NCI-H2081 treated with DMSO at 0.1 percent for 48 hours (cell line): ENCODE data around the gene DYSF.

Experiments used
- DNase-seq: peaks from one replicate; lab custom pipeline; 2025; lab: John Stamatoyannopoulos, UW

DYSF gene

DNA sequence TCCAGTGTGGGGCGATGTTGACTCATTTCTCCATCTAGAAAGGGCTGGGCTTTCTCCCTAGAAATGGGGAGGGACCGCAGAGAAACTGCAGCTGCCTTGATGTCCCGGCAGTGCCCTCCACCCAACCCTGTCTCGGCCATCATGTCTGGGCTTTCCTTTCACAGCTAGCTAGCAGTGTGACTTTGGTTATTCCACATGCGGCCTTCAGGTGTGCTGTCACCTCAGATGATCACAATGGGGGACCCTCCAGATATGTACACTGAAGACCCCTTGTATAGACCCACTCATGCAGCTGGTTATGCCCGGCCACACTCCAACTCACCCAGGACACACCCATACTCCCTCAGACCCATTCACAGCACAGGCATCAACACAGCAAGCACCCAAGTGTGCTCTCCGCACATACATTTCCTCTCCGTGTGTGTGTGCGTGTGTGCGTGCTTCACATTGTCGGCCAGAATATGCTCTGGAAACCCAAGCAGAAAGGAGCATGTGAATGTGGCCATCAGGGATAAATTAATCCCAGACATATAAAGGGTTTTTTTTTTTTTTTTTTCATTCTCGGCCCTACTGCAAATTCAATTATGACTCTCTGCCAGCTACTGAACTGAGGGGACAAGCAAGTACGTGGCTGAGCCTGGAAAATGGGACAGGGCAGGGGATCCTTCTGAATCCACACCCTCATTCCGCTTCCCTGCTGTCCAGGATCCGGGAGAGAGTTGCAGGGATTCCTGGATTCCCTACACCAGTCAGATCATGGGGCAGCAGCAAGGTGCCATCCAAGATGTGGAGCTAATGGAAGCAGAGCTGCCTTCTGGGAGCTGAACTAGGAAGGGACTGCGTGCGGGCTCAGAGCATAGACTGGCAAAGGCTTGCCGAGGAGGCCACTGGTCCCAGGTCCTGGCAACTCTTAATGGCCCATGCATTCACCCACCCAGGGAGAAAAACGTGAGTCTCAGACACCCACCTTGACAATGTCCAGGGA lies 240.2 kb downstream of the DYSF start:
- no peak for DNase-seq

DNA sequence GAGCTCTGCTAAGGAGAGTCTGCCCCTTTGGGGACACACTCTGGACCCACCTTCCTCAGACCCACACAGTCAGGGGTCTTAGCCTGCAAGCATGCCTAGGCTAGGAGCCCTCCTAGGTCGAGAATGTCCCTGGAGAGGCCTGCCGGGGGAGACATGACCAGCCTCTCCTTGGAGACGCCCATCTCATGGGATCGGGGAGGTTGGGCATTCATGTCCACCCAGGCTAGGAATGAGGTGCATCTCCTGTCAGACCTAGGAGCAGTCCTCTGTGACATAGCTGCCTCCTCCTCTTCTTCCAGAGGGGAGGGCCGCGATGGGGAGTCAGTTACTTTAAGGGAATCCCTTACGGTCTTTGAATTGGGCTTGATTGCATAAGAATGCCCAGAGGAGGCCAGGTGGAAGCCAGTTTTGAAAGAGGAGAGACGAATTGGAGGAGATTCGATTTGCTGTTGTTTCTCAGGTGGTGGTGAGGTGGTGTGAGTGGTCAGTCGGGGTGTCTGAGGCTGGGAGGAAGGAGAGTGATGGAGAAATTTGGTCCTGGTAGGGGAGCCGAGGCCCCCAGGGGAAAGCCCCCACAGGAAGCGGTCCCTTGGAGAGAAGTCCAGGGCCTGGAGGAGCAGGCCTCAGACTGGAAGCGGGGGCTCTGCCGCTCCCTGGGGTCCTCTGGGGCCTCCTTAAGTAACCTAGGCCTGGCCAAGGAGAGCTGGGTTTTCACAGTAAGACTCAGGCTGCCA lies 241.3 kb downstream of the DYSF start:
- DNase-seq: no peak

DNA sequence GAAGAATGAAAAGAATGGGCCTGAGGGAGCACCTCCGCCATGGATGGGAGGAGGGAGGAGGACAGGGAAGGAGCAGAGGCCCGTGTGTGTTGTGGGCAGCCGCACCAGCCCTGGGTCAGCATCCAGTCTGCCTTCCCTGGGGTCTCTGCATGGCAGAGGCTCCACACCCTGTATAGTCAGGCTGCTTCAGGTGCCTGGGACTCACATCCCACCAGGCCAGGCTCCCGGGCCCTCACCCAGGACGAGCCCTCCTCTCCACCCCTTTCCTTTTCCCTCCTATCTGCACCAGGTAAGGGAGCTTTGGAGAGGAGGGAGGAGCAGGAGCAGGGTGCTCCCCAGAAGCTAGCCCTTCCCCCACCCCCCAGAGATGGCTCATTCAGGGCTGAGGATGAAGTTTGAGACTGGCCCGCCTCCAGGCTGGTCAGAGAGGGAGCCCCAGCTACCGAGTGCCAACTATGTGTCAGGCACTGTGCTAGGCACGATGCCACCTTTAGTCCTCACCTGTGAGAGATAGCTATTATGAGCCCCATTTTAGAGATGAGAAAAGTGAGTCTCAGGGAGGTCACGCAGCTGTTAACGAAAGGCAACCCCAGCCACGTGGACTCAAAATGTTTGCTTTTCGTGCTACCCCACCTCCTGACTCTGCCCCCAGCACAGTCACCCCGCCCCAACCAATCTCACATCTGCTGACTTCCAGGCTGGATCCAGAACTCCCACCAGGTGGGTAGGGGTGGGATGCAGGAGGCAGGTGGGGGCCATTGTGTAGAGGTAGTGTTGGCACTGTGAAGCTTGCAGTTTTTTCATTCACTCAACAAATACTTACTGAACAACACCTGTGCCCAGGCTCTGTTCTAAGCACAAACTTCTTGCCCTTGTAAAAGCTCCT lies 242.1 kb downstream of the DYSF start:
- no peak for DNase-seq

DNA sequence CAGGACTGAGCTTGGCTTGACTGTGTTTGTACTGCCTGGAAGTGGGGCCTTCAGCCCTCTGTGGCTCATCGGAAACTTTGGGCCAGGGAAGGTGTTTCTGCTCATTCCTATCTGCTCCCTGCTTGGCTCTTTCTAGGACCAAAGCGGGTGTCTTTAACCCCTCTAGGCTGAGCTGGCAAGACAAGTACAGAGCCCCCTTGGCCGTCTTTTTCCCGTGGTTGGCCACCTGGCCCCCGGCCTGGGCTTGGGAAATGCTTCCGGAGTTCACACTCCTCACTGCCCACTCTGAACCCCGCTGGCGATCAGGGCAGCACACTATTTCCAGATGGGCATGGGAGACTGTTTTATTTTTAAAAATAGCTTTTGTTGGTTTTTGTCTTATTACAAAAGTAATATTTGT lies 243.0 kb downstream of the DYSF start:
- no peak for DNase-seq

DNA sequence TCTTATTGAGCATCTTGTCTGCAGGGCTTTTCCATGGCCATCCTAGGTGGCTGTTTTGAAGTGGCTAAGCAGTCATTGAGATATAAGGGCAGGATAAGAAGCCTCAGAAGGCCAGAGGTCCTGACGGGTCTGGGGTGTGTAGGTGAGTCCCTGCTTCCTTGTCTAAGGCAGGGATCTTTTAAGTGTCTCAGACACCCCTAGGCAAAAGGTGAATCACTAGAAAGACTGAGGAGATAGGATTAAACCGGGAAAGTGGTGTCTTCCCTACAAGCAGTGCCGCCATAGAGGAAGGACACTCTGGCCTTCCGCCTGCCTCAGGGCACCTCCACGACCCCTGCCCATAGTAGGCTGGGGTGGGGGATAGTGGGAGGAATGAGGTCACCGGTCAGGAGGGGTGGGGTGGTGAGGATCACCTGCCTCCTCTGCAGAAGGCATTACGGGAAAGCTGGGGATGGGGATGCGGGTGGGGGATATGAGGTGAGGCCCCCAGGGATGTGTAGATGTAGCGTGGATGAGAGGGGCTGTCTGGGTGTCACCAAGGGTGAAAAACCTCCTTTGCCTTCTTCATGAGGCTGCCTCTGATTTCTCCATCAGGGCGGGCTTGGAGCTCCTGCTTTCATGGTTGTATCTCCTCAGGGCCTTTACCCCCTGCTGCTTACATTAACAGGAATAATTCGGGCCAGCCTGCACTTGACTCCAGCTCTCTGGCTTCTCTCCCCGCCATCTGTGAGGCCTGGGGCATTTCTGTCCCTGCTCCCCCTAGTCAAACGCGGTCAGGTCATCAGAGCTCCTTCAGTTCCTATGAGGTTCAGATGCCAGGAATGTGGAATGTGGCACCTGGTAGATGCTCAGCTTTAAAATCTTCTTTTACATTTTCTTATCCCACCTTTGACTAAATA lies 244.0 kb downstream of the DYSF start:
- no peak for DNase-seq

DNA sequence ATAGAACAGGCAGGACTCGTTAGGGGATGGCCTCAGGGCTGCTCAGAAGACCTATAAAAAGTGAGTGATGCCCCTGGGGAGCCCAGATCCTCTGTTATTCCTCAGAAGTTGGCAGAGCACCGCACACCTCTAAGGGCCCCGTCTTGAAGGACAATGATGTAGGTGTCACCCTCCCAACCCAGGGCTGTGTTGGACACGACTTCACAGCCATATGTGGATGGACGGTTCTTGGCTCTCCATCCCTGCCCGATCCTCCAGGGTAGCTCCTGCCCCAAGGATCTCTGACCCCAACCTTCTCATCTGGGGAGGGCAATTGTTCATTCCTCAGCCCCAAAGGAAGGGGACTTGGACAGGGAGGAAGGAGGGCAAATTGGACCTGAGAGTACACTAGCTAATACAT lies 246.1 kb downstream of the DYSF start:
- no peak for DNase-seq

DNA sequence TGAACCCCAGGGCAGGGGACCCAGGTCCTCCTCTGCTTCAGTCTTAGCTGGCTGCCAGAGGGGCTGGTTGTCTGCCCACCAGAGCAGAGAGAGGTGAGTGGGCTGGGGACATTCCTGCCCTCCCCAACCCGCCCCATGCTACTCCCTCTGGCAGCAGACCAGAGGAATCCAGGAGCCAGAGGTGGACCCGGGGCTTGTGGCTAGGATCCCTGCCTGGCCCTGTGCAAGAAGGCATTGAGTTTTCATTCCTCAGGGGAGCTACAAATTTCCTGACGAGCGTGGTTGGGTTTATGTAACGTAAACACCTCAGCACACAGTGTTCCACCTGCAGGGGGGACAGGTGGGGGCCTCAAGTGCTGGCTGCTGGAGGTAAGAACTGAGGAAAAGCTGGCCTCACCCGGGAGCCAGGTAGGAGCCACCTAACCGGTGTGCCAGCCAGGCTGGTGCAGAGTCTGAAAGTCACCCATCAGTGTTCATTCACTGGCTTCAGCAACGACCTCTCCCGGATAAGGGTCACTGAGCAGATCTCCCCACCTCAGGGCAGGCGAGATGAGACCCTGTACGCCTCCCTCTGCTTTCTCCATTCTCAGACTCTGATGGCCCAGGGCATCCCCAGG lies 246.8 kb downstream of the DYSF start:
- no peak for DNase-seq

DNA sequence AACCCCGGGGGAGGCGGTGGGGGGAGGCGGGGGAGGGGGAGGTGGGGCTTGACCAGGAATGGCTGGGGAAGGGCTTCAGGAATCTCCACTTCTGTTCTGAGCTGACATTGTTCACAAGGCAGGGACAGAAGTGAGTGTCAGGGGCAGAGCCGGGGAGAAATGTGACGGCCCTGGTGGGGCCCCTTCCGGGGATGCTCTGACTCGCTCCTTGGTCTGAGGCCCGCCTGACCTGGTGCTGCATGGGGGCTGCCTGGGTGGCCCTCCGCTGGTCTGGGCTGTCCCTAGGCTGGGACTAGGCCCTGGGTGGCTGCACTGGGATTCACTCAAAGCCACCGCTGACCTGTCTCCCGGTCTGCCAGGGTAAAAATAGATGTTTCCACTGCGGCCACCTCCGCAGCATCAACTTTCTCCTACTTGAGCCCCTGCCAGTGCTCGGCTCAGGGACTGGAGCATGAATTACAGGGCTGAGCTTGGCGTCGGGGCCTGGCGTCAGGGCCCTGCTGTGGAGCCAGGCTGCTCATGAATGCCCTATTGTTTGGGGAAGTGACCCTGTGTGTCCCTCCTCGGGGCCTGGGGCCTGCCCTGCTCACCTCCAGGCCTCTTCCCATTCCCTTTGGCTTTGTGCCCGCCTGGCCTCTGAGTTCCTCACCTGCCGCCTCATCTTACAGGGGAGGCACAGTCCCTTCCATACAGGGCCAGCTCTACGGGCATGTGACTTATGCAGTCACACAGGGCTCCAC lies 247.5 kb downstream of the DYSF start:
- no peak for DNase-seq

DNA sequence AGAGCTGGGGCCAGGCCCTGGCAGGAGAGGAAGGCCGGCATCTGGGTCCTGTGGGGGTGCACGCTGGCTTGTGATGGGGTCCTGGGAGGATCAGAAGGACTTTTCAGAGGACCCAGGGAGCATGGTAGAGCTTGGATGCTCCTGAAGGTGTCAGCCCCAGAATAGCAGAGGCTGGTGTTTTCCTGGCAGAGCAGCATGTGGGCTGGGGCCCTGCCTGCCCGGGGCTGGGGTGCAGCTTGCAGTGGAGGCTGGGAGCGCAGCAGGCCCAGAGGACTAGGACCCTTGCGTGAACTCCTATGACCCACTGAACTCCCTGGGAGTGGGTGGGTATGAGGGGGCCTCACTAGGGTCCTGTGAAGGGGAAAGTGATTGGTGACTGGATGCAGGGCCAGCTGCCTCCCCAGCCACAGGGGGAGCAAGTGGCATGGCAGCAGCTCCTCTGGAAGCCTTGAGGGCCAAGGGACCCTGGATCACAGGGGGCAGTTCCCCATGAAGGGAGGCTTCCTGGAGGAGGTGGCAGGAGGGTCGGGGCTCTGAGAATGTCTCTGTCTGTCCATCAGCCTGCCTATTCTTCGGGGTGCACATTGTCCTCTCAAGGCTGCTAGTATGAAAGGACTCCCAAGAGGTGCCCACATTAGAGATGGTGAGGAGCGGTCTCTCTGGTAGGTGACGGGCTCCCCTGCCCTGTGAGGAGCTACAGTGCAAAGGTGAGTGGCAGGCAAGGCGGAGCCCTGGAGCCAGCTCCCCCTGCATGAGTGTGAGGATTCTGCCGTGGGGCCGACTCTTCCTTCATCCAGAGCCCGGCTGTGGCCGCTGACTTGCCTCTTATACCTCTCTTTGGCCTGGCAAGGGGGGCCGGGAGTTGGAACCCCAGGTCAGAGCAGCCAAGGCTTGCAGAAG lies 249.0 kb downstream of the DYSF start:
- DNase-seq: no peak

DNA sequence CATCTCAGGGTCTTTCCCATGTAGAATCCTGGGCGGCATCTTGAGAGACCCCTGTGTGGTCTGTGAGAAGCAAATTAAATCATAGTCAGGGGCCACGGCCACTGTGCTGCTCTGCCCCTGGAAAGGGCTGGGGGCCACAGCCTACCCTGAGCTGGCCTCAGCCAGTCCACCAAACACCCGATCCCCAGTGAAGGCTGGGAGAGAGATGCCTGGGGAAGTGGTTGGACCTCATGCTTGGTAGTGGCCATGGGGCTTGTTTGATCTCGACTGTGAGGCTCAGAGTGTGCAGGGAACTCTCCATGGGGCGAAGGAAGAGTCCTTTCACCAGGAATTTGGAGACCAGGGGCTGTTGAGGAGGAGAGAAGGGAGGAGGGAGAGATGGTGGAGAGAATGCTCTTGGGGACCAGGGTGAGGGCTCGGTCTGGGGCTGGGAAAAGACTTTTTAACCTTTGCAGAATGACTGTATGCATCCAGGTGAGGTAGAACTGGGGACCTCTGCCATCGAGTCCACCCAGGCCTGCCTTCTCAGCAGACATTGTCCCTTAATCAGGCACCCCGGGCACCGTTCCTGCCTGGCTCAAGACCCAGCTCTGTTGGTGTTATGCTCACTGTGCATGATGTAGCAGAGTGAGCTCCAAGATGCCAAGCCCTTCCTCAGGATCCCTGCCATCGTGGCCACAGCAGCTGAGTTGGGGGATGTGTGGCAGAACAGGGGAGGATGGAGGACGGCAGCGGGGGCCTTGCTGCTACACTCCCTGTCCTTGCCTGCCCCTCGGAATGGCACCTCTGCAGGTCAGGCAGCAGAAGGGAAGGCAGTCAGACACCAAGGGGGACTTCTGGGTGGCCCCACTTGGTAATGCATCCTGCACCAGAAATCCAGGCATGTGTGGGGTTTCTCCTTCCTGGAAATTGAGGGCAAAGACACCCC lies 249.9 kb downstream of the DYSF start:
- DNase-seq: no peak

DNA sequence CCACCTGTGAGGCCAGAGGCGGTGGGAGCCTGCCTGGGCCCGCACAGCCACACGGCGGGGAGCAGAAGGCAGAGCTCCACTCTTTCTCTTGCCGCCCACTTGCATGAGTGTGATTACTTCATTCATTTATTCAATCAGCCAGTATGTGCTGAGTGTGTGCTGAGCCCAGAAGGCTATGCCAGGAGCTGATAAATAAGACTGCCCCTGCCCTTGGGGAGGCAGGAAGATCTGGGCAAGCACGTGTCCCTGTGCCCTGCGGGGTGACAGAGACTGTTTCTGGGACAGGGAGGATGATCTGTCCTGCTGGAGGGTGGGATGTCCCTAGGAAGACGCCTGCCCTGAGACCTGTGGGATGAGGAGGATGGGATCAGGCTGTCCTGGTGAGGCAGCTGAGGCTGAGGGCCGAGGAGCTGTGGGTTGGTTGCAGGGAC lies 250.8 kb downstream of the DYSF start:
- DNase-seq: no peak

DNA sequence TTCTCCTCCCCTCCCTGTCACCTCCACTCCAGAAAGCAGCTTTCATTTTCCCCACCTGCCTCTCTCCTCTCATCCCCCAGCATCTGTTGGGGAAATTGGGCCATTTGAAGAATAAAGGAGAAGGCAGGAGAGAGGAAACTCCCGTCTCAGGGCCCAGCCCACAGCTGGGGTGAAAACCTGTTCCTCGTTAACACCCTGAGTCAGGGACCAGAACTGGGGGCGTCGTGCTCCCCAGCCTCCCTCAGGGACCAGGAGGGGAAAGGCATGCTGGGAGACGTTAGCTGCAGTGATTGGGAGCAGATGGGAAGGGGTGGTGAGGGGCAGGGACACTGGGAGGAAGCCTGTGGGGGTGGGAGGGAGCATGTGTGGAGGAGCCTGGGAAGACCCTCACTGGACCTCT lies 251.3 kb downstream of the DYSF start:
- no peak for DNase-seq

DNA sequence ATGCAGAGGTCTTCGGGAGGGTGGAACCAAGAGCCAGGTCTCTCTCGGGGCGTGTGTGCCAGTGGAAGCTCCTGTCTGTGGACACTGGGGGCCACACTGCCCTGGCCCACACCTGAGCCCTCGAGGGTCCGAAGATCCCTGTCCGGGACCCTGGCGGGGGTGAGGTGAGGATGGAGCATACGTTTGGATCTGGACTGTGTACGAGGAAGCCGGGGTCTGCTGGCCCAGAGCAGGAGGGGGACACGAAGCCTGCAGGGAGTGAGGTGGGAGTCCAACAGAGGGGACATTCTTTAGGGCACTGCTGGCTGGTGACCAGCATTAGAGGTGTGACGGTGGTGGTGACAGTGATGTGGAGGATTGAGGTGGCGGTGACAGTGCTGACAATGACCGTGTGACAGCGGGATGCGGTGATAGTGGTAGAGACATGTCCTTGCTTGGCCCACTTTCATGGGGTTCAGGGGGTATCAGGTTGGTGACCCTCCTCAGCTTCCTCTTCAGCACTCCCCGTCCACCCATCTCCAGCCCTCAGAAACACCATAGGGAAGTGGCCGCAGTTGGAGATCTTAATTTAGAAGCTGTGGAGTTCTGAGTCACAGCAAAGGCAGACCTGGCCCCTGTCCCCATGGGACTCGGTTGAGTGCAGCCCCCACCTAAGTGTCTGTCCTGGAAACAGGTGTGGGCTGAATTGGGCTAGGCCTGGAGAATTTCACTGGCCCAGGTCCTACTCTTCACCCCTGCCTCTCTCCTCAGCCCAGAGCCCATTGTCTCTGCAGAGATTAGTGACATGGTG lies 252.0 kb downstream of the DYSF start:
- no peak for DNase-seq

DNA sequence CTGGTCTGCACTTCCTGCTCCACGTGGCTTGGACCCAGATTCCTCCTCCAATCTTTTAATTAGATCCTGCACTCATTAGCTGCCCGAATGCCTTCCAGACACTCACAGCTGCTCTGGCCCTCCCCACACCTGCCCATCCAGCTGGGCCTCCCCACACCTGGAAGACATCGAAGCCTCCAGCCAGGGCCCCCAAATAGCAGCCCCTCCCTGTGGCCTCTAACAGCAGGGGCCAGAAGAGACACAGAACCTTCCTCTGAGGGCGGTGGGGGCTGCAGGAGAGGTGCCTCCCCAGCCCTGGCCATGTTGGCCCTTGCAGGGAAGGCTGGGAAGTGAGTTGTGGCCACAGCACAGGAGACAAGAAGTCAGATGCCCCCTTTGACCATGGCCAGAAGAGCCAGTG lies 252.8 kb downstream of the DYSF start:
- DNase-seq: no peak

DNA sequence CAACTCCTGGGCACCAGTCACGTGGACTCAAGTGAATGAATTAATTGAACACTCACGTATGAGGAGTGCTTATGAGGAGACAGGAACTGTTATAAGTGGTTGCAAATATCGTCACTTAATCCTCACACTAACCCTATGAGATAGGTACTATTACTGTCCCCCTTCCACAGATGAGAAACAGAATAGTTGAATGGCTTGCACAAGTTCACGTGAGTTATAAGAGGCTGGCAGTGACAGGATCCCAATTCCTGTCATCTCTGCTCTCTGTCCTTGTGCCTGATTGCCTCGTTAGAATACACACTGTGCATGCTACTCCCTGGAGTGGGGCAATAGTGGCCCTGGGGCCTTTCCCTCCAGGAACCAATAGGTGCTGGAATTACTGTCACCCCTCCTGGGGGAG lies 253.5 kb downstream of the DYSF start:
- DNase-seq: no peak

DNA sequence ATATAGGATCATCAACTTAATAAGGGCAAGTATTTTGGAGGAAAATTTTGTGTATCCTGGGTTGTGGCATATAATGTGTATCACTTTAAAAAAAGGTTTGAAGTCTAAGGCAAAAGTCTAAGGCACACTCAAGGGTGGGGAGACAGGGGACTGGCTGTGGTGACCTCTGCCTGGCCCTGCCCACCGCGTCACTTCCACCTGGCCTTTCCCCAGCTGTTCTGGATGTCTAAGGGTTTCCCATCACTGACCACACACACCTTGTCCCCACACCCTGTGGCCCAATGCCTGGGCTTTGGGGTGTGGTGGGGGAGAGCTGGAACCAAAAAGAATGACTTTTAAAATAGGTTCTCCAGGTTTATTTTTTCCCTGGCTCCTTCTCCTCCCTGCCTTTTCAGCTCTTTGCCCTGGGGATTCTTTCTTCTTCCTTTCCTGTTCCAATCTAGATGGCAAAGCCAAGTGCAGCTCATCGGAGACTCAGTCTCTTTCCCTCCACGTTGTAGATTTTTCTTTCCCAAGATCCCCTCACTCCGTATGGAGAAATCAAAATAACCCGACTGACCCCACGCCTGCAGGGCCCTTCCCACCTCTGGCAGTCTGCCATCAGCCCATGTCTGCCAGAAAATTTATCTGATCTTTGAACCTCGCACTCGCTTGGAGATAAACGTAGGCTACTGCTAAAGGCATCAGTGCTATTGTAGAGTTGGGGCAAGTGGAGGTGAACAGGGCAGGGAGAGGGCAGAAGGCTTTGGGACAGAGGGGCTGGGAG lies 257.2 kb downstream of the DYSF start:
- DNase-seq: no peak
